HG02798 (cell line): ENCODE data around the gene FBLIM1.

Source experiments
- ATAC-seq: cut with Tn5 transposase; IDR thresholded peaks from one replicate; pipeline ENCODE4 v1.9.1; 2021; ENCODE audit warnings: mild to moderate bottlenecking; ENCODE audit not compliant: unreplicated experiment, poor library complexity

The FBLIM1 gene, protein sequence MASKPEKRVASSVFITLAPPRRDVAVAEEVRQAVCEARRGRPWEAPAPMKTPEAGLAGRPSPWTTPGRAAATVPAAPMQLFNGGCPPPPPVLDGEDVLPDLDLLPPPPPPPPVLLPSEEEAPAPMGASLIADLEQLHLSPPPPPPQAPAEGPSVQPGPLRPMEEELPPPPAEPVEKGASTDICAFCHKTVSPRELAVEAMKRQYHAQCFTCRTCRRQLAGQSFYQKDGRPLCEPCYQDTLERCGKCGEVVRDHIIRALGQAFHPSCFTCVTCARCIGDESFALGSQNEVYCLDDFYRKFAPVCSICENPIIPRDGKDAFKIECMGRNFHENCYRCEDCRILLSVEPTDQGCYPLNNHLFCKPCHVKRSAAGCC

DNA sequence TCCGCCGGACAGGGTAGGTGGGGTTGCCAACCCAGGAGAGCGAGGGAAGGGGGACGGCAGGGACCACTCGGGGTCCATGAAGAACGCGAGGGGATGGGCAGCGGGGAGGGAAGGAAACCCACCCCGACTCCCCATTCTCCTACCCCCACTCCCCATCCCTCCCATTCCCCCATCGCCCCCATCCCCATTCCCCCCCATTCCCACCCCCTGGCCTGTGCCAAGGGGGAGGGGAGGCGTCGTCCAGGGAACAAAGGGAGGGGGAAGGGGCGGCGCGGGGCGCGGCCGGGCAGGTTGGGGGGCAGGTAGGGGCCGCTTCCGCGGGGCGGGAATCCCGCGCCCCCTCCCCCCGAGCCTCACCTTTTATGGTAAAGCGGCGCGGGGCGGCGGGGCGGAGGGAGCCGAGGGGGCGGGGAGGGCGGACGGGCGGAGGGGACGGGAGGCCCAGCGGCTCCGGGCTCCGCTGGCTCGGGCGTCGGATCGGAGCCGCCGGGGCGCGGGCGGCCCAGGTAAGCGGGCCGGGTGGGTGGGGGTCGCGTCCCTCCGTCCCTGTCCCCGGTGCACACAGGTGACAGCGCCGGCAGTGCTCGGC is at the start of gene FBLIM1:
Gene FBLIM1 (plus strand): TSS at position 453 of the 589 bp plus-strand sequence. CDS start 6,189 bp downstream, outside the sequence.
- ATAC-seq, result no peak

- ATAC-seq, result no peak
Observed at GRCh38 chr1:15709226-15709625, 49.4 kb upstream of the FBLIM1 start.

- ATAC-seq, result no peak
Observed at GRCh38 chr1:15712168-15712567, 46.4 kb upstream of the FBLIM1 start.

DNA sequence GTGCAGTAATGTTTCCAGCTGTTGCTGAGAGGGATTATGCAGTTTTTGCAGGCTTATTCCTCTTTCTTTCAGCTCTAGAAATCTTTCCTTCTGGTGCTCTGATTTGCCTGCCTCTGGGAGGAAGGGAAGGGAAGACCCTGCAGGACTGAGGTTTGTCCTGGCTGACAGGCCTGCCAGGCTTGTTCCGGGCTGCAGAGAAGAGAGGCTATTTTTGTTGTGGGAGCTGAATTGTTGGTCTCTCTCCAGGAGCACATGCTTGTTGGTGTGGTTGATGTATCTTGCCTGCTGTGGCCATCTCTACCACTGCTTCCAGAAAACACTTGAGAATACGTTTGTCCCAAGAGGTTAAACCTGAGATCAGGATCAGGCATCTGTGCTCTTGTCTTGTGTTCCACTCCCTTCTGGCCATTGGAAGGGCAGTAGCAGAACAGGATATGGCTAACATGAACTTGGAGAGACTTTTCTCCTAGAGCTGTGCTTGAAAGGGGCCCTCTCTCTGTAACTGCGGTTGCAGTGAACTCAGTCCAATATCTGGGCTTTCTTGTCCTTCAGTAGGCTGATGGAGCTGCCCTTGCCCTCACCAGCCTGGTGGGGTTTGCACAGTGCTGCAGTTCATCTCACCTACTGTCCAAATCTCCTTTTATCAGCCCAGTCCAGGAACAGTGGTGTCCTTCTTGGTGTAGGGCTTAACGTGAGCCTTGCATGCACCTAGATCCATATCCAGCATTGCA is 44.0 kb upstream of the FBLIM1 start:
- ATAC-seq, result no peak

GRCh38 chr1:15717418-15718125 is 41.0 kb upstream of the FBLIM1 start:
- ATAC-seq, result no peak

- ATAC-seq, result no peak
Observed at GRCh38 chr1:15718199-15718601, 40.4 kb upstream of the FBLIM1 start.

DNA sequence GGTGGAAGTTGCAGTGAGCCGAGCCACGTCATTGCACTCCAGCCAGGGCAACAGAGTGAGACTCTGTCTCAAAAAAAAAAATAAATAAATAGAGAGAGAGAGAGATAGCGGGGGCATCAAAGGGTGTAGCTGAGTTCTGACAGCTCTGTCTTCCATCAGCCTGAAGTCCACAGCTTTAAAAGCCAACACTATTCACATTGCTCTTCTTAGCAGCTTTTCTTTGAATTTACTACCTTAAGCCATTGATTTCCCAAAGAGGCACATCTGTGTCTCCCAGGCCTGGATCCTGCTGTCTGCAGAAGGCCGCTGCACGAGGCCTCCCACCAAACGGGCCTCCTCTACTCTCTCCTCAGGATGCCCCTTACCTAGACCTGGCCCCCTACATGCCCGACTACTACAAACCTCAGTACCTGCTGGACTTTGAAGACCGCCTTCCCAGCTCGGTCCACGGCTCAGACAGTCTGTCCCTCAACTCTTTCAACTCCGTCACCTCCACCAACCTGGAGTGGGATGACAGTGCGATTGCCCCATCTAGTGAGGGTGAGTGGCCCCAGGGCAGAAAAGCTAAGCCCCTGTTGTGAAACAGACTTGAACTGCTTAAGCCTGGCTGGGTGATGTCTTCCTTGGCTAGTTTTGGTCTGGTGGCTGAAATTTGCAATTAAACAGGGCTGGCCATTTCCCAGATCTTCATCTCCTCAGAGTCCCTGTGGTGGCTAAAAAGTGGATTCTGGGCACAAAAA is 39.0 kb upstream of the FBLIM1 start:
- ATAC-seq, result no peak

- no peak for ATAC-seq
Observed at GRCh38 chr1:15720861-15721260, 37.7 kb upstream of the FBLIM1 start.

DNA sequence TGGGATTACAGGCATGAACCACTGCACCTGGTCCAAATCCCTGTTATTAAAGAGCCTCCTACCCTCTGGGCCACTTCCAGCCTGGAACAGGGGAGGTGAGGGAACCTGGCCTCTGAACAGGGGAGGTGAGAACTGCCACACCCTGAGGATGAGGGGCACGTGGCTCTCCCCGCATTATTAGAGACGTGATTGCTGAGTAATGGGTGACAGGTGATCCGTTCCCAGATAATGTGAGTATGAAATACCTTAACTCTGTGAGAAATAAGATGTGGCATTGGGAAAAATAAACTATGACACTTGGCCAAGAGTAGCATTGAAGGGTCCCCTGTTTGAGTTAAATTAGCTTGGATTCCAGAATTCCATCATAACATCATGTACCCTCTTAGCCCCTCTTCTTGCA is 36.2 kb upstream of the FBLIM1 start:
- ATAC-seq, result no peak

- no peak for ATAC-seq
Observed at GRCh38 chr1:15722836-15723532, 35.6 kb upstream of the FBLIM1 start.

- no peak for ATAC-seq
Observed at GRCh38 chr1:15723631-15724246, 34.9 kb upstream of the FBLIM1 start.

DNA sequence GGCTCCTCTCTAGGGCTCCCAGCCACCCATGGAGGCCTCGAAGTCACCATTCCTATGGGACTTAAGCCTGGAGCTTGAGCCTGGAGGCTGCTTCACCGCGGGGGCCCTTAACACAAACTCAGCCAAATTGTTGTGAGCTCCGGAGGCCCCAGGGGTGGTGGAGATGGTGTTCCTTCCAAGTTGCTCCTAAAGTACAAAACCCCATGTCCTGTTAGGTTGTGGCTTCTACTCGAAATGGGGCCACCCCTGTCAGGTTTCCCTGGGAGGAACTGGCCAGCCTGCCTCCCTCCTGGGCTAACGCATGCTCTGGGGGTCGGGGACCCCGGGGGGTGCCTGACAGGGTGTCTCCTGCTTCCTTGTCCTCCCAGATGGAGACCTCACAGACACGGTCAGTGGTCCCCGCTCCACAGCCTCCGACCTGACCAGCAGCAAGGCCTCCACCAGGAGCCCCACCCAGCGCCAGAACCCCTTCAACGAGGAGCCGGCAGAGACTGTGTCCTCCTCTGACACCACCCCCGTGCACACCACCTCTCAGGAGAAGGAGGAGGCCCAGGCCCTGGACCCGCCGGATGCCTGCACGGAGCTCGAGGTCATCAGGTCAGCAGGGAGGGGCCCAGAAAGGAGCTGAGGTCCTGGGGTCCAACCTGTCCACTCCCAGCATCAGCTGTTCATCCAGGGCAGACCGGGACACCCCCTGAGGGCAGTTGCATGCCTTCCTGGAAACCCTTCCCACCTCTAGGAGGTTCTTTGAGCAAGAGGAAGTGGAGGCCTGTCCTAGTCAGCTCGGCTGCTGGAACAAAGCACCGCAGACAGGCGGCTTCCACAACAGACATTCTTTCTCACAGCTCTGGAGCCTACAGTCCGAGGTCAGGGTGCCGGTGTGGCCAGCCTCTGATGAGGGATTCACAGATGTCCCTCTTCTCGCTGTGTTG is 33.4 kb upstream of the FBLIM1 start:
- no peak for ATAC-seq

- ATAC-seq, result no peak
Observed at GRCh38 chr1:15726508-15726907, 32.1 kb upstream of the FBLIM1 start.

DNA sequence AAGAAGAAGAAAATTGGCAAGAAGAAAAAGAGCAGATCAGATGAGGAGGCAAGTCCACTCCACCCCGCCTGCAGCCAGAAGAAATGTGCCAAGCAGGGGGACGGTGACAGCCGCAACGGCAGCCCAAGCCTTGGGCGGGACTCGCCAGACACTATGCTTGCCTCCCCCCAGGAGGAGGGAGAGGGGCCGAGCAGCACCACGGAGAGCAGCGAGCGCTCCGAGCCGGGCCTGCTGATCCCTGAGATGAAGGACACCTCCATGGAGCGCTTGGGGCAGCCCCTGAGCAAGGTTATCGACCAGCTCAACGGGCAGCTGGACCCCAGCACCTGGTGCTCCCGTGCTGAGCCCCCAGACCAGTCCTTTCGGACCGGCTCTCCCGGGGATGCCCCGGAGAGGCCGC is 31.6 kb upstream of the FBLIM1 start:
- no peak for ATAC-seq

GRCh38 chr1:15727424-15727823 is 31.2 kb upstream of the FBLIM1 start:
- ATAC-seq, result no peak

DNA sequence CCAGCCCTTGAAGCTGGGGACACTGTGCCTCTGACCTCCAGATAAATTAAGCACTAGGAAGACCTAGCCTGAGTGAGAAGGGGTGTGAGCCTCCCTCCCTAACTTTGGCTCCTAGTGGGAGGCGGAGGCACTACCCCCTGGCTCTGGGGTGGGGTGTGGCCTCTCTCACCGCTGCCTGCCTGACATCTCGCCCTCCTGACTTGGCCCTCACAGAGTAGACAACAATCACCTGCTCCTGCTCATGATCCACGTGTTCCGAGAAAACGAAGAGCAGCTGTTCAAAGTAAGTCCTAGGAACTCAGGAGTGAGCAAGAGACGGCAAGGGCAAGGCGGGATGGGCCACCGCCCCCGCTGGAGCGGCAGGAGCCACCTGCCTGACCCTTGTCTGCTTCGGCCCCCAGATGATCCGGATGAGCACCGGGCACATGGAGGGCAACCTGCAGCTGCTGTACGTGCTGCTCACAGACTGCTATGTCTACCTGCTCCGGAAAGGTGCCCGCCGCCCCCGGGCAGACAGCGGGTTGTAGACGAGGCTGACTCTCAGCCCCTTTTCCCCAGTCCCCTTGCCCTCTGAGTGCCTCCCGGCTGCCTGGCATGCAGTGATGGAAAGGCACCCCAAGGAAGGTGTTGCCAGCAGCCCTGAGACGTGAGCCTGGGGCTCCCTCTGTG is 30.6 kb upstream of the FBLIM1 start:
- no peak for ATAC-seq

DNA sequence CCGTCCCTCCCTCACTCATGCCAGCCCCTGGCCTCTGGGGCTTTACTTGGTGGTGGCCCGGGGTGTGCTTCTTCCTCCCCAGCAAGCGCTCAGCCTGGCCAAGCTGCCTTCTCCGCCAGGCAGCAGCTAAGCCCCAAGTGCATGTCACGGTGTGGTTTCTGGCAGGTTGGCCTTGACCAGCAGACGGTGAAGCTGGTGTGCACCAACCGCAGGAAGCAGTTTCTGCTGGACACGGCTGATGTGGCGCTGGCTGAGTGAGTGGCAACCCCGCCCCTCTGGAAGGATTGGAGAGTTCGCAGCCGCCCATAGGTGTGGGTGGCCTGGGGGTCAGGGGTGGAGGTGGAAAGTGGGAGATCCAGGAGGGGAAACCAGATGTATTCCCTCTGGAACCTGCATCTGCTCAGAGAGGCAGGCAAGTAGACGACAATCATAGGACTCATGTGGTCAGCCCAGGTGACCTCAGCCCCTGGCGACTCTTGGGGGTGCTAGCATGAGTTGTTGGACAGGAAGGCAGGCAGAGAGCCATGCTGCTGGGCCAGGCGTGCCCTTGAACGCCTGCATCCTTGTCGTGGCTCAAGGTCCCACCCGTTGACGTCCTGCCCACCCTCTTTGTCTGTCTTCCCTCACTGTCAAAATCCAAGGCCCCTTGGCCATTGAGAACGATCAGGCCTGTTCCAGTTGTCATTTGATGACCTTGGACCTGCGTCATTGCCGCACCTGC is 29.5 kb upstream of the FBLIM1 start:
- no peak for ATAC-seq
